NCI-H2029 treated with DMSO at 0.1 percent for 48 hours (cell line): ENCODE measurements around the gene LMX1B.

Experiments
- DNase-seq: peaks from one replicate; lab custom pipeline; 2025; lab: John Stamatoyannopoulos, UW

LMX1B gene

DNA sequence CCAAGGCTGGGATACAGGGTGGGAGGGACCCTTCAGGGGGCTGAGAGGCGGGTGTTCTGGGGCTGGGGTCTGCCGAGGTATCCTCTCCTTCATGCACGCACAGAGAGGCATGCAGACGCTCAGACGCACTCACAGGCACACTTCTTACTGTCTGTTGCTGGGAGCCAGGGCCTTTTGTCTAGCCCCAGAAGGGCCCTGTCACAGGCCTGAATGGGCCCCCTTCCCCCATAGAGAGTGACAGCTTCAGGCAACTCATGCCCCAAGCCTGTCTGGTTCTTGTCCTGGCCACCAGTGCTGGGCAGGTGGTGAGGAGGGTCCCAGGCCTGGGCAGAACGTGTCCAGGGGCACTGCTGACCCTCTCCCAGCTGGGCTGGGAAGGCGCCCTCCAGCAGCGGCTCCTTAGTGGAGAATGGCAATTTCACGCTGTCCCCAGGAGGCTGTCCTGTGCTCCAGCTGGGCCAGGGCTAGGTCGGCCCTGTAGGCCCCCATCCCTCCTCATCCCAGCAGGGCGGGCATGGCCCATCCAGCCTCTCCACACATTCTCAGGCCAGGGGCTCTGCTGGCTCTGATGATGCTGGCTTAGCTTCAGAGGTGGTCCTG lies 45.3 kb downstream of the LMX1B start:
- no peak for DNase-seq

DNA sequence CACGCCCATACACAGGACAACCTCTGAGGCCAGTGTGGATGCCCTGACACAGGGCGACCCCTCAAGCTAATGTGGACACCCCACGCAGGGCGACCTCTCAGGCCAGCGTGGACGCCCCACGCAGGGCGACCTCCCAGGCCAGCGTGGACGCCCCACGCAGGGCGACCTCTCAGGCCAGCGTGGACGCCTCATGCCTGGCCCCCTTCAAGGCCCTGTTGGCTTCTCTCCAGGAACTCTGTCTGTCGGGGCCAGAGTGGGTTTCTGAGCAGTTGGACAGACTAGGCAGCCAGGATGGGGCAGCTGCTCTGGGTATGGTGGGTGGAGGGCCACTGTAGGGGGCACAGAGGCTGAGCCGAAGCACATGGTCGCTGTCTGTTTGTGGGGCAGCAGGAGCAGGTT lies 47.4 kb downstream of the LMX1B start:
- DNase-seq = no peak

DNA sequence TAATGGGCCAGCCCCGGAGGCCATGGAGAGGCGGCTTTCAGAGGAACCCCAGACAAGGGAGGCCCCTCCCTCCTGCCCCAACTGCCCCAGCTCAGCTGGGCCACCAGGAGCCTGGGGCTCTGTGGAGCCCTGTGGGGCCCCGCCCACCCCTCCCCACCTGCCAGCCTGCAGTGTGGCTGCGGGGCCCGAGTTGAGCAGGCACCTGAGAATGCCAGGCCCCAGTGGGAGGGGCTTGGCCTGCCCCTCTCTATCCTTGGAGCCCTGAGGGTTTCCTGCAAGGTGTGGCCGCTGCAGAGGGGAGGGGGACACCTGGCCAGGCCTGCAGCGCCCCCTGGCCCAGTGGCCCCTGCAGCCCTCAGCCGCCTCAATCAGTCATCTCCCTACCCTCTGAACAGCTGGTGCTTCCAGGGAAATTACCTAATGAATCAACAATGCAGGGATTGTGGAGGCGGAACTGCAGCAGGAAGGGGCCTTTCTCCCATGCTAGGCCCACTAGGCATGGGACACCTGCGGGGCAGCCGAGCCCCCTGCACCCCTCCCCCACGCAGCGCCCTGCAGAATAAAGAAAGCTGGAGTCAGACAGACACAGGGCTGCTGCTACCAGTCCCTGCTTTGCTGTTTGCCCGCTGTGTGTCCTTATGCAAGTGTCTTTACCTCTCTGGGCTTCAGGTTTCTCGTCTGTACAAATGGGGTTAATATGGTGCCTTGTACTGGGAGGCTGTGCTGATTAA lies 48.0 kb downstream of the LMX1B start:
- DNase-seq = no peak

DNA sequence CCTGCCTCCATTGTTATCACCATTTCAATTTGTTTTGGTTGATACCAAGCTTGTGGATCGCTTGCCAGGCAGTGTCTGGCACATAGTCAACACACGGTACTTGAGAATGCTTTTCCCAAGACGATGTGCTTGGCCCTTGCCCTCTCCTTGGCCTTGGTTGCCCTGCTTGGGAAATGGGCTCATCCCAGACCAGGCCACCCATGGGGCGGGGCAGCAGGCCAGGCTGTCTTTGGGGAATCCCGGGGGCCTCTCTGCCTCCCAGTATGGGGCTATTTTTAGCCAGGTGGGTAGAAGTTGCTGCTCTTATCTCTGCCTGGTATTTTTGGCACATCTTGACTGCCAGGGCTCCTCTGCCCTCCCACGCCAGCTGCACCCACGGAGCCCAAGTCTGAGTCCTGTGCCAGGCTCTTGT lies 49.9 kb downstream of the LMX1B start:
- peak; percentile 42 for DNase-seq

DNA sequence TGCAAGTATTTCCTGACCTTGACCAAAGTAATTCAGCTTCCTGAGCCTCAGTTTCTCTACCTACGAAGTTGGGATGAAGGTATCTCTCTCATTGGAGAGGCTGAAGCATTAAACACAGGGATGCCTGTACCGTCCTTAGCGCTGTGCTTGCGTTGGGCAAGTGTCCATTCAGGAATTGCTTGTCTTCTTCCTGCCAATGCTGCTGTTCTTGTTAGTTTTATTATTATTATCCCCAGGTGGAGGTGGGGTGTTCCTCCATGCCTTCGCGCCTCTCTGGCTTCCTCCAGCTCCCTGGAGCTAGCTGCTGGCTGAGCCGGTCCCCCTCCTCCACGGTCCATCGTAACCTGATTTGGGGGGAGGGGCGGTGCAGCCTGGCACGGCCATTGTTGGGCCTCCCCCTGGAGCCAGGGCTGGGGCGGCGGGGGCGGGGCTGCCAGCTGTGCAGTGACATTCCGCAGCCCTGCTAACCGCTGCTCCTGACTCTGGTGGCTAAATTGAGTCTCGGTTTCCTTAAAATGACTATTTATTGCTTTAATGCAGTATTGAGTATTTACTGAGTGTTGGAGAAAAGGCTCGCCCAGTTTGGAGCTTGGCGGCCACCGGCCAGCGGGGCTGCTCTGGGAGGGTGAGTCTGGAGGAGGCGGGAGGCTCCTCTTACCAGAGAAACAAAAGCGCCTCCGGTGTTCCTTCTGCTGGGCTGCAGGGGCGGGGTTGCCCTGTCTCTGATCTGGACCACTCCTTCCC lies 51.3 kb downstream of the LMX1B start:
- DNase-seq = no peak

DNA sequence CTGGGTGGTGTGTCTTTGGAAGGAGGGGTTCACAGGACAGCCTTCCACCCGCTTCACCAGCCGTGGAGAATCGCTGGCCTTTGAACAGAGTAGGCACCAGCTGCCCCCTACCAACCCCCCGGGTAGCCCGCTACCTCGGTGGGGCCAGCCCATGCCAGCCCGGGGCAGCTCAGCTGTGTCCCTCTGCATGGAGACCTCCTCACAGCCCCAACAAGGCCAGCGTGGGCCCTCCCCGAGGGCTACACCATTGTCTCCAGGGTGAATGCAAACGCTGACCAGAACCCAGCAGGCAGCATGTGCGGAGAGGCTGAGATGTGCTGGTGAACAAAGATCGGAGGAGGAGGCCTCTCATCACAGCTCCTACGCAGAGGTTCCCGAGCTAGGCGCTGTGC lies 51.9 kb downstream of the LMX1B start:
- DNase-seq = no peak

DNA sequence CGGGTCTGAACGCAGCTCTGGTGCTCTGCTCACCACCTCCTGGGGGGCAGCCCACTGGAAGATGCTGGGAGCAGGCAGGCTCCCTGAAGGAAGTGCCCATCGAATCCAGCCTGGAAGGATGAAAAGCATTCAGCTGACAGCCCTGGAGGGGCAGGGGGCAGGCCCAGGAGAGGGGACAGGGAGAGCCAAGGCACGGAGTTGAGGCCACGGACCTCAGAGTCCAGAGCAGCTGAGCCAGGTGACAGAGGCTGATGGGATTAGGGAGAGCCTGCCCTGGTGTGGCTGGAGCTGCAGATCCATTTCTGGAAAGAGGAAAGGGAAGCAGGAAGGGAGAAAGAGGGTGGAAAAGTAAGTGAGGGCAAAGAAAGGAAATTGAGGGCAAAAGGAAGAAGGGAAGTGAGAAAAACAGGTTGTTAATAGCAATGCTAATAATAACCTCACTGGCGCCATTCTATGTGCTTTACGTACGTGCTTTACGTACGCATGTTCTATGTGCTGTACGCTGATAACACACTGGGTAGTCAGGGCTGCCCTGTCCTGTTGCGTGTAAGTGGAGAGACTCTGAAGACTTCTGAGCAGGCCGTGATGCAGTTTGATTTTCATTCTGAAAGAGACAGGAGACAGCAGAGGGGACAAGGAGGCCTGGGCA lies 52.6 kb downstream of the LMX1B start:
- DNase-seq = no peak

DNA sequence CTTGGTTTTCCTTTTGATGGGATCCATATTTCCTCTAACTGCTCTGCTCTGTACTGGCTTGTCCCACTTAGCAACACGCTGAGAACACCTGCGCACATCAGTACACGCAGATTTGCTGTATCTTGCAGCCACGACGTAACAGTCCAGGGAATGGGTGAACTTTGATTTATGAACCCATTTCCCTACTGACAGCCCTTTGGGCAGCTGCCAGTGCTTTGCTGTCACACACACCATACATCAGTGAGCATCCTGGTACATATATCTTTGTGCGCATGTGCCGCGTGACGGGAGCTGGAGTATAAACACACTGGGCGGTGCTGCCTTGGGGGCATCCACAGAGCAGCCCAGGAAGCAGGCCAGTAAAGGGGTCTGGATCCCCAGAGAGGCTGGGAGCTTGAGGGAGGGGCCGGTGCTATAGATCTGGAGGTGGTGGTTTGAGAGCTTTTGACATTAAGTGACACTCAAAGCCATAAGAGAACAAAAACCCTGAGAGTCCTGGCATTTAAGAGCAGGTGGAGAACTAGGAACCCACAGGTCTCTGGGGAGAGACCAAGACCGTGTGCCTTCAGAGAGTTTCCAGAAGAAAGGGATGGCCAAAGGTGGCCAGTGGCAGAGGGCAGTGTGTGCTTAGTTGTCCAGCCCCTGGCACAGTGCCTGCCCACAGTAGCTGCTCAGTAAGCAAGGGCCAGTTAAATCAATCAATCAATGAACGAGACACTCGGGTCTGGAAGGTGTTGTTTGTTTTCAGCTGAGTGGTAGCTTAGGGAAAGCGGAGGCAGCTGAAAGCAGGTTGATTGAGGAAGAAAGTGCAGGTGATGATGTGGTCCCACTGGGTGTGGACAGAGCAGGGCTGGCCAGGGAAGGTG lies 53.7 kb downstream of the LMX1B start:
- peak; percentile 90 for DNase-seq

DNA sequence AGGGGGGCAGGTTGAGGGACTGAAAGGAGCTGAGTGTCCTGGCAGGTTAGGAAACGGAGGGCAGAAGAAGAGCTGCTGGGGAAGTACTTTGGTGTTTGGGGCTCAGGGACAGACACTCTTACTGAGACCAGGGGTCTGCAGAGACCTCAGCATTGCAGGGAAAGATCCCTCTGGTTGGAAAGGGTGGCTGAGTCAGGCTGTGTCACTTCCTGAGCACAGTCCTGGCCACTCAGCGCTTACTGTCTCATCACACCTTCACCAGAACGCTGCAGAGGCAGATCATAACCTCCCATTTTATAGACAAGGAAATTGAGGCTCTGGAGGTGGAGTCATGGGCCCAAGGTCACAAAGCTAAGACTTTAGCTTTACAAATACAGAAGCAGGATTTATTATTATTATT lies 54.3 kb downstream of the LMX1B start:
- no peak for DNase-seq

DNA sequence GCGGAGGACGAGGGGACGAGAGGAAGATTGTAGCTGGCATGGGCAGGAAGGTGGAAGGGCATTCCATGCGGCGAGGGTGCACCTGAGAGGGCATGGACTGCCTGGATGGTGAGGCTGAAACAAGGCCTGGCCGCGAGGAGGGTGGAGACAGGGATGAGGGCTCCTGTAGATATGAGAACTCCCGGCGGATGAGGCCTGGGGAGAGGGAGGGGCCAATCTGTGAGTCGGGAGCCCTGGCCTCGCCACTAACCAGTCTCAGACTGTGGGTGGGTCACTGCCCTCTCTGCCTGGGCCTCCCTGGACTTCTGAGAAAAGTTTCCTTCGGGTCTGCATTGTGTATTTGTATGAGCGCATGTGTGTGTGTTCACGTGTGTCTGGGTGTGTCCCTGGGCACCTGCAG lies 55.4 kb downstream of the LMX1B start:
- DNase-seq = no peak

DNA sequence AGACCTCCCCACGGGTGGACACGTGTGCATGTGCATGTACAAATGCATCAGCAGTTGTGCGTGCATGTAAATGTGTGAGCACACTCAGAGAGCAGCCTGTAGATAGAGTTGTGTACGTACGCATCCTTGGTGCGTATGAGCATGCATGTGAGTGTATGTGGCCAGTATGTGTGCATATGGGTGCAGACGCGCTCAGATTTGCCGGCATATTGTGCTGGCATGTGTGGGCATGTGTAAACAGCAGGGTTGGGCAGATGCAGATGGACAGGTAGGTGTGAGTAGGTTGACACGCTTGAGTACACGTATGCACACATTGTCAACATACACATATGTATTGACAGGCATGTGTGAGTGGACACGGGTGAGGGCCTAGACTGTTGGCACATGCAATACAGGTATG lies 56.5 kb downstream of the LMX1B start:
- no peak for DNase-seq

DNA sequence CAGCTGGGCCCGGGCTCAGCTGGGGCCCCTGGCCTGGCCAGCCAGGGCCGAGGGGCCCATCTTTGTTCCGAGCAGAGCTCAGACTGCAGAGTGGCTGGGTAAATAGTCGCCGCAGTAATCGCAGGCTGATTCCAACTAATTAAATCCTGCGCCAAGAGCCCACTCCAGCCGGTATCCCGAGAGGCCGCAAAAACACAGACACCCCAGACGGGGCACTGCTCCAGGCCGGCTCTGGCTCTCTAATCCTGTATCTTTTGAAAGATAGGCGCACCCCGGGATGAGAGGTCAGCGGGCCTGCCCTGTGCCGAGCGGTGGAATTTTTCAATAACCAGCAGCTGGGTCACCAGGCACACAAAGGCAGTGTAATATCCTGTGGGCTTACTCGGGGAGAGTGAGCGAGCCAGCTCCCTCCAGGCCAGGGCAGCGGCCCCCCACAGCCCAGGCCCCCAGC lies 57.7 kb downstream of the LMX1B start:
- no peak for DNase-seq

DNA sequence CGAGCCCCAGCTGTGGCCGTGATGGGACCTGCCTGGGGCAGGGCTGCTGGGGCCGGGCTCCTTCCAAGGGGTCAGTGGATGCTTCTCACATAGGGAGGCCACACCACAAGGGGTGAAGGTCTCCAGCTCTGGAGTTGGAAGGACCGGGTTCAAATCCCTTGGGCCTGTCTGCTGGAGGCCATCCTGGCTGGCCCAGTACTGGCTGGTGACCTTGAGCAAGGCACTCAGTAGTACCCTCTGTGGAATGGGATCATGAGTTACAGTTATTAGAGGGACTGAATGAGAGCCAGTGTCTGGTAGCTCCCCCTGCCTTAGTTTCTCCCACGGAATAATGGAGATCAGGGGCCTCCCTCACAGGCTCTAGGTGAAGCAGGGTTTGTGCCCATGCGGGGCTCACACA lies 58.3 kb downstream of the LMX1B start:
- DNase-seq = no peak

DNA sequence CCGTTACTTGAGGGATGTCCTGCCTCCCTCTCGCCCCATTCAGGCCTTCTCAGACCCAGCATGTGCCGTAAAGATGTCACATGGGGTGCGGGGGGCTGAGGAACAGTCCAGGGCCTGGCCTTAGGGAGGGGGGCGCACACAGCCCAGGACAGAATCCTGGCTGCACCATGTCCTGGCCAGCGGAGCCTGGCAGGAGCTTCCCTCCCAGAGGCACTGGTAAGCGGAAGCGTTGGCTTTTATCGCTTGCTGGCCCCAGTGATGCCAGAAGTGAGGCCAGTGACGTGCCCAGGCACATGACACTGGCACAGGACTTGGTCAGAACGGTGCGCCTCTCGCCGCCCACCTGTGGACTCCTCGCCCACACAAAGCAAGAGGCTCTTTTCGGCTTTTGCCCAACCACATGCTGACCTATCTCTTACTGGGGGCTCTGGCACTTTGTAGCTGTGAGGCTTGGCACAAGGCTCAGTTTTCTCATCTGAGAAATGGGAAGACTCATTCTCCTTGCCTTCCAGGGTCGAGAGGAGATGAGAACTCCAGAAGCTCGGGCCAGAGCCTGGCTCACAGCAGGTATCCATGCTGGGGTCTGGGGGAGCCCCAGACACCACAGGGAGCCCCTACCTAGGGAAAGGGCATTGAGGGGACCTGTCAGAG lies 59.0 kb downstream of the LMX1B start:
- no peak for DNase-seq

DNA sequence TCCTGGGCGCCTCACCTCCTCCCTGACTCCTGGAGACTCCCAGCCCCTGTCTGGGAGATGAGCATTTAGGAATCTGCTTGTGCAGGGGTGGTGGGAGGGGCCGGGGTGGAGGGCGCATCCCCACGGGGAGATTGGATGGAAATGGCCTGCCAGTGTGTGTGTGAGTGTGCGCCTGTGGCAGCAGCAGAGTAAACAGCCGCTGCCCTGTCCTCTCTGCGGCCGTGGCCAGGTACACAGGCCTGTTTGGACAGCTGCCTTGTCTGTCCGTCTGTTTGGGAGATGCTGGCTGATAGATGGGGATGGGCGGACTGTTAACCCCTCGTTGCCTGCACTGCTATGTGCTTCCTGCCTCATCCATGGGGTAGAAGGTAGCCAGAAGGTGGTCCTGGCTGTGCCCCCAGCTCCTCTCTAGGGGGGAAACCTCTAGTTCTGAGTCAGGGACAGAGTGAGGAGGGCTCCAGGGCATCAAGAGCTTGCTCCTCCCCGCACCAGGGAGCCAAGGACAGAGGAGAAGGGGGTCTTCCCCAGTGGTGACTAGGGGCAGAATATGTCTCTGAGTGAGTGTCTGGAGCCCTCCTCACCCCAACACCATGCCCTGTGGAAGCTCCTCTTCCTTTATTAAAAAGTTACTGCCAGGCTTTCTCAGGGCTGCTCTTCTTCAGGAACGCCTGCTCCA lies 60.1 kb downstream of the LMX1B start:
- DNase-seq = no peak

DNA sequence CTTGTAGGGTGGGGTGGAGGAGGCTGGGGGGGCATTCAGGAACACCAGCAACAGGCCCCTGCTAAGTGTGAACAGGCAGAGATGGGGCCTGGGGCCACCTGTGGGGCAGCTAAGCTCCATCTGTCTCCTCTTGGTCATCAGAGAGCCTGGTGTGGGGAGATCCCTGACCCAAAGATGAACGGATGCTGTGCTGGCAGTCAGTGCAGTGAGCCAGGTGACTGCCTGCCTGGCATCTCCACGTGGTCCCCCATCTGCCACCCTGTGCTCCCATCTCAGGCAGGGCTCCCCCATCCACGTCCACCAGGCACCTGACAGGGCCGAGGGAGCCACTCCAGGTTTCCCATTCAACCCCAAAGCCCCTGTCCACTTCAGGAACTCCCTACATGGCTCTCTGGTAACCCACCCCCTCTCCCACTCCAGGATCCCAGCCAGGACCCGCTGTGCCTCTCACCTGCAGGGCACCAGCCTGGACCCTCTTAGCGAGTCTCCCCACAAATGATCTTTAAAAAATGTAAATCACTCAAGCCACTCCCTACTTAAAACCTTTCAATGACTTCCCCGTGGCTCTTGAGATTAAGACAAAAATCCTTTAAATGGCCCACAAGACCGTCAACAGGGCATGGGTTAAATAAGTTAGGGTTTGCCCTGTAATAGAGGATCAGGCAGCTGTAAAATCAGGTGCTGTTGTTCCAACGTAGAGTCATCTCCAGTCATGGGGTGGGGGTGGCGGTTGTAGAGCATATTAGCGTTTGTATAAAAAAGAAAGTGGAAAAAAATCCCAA lies 60.8 kb downstream of the LMX1B start:
- DNase-seq = no peak

DNA sequence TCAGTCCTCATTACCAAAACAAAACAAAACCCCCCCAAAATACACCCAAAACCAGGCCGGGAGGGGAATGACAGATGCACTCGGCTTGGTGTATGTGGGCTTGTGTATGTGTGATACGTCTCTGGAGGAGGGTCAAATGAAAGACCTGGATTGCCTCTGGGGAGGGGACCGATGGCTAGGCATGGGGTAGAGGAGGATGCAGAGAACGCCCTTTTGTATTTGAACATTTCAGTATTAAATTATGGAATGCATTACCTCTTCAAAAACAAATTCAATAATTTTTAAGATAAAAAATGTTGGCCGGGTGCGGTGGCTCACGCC lies 61.4 kb downstream of the LMX1B start:
- no peak for DNase-seq

DNA sequence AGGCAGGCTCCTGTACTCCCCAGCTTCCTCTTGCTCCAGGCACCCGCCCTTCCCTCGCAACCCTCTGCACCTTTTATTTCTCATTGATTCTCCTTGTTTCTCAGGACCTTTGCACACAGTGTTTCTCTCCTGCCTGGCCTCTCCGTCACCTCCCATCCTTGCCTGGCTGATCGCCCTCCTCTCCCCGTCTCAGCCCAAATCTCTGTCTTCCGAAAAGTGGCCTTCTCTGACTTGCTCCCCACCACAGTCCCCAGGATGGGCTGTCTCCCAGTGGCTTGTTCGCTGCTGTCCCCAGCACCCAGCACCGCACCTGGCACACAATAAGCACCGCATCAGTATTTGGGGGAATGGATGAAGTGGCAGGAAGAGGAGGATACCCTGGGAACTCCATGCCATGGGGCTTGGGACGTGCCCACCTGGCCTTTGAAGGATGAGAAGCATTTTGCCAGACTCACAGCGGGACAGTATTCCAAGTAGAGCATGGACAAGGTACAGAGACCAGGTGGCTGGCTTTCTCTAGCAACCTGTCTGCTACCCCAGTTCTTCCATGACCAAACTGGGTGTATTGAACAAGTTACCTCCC lies 62.5 kb downstream of the LMX1B start:
- DNase-seq = no peak

DNA sequence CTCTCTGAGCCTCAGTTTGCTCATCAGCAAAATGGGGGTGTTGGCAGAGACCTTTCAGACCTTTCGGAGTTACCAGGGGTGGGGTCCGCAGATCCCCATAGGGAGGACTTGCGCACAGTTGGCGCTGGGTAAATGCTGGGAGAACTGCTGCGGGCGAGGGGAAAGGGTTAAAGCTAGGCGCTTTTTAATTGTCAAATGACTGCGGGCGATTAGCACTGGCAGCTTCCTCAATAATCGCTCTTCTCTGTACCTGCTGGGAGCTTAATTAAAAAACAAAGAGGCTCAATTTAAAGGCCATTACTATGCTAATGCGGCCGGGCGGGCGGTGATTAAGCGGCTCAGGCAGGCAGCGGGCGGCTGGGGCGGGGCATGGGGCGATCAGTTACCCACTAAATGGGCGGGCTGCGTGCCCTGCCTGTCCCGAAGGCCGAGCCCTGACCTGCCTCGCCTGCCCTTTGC lies 63.0 kb downstream of the LMX1B start:
- no peak for DNase-seq
